Activated CD8-positive, alpha-beta T cell treated with anti-CD3 and anti-CD28 coated beads for 36 hours (primary cell): ENCODE measurements around the gene ZCCHC8. TPM values are rescaled to one million over a fixed set of nuclear protein-coding genes. Genes with fewer than 3 reads are reported as not detected.

Experiments used
- ATAC-seq: fragments of 200-7000 bp; cut with Tn5 transposase; one replicate; pipeline ENCODE4 v1.10.0; 2021; ENCODE audit warnings: mild to moderate bottlenecking, moderate library complexity
- CTCF ChIA-PET: fragments of 350-600 bp; sonication (Branson Sonifier 250); formaldehyde crosslinking; loops from one replicate; lab custom pipeline; 2021; ENCODE audit warnings: antibody characterized with exemption; lab: Charles Lee
- POLR2A ChIA-PET: fragments of 350-600 bp; sonication (Branson Sonifier 250); formaldehyde crosslinking; loops from one replicate; lab custom pipeline; 2021; ENCODE audit warnings: antibody characterized with exemption; lab: Charles Lee
- DNase-seq: peaks from one replicate; pipeline ENCODE4 v3.0.0-alpha.2; 2020
- H3K27ac Mint-ChIP-seq: one replicate; pipeline ENCODE4 v1.8.0; 2021; ENCODE audit warnings: mild to moderate bottlenecking, mixed read lengths
- H3K27me3 Mint-ChIP-seq: one replicate; pipeline ENCODE4 v1.8.0; 2021; ENCODE audit warnings: mixed read lengths
- H3K36me3 Mint-ChIP-seq: one replicate; pipeline ENCODE4 v1.8.0; 2021; ENCODE audit warnings: low read depth, mixed read lengths
- H3K4me1 Mint-ChIP-seq: one replicate; pipeline ENCODE4 v1.8.0; 2021; ENCODE audit warnings: low read depth, mixed read lengths
- H3K4me3 Mint-ChIP-seq: one replicate; pipeline ENCODE4 v1.8.0; 2021; ENCODE audit warnings: mild to moderate bottlenecking, moderate library complexity, mixed read lengths
- H3K9me3 Mint-ChIP-seq: one replicate; pipeline ENCODE4 v1.8.0; 2021; ENCODE audit warnings: mixed read lengths
- CTCF ChIP-seq: fragments of 200-600 bp; IDR thresholded peaks from one replicate; pipeline ENCODE4 v1.8.0; 2022; ENCODE audit warnings: antibody characterized with exemption, mild to moderate bottlenecking
- intact Hi-C: fragments of 100-400 bp; cut with micrococcal nuclease; formaldehyde crosslinking; loops from one replicate; pipeline ENCODE4 v1.10.0; 2022
- total RNA-seq, 2 experiments: library from RNA; stranded (reverse); gene quantifications; one replicate each; pipeline ENCODE4 v1.2.3, GENCODE V29; 2021

ZCCHC8 gene
- total RNA-seq, 2 experiments from 2014 or later: 28.0 to 28.5 TPM

- ChIA-PET CTCF (interaction anchor here (2.3 kb wide), 1 partner anchor 127 kb away, joined by 6 read pairs; no protein-coding TSS in a partner anchor), POLR2A (interaction anchor here (0.6 to 10.2 kb wide), 27 partner anchors 9 to 827 kb away, joined by 3 to 179 read pairs (median 4); partner anchors contain the start of genes DENR, DIABLO, HCAR1 and VPS33A)
- Mint-ChIP-seq H3K4me3 (no peak within 1 kb of the TSS), H3K27ac (no peak within 1 kb of the TSS), H3K4me1 (peaks cover 38% of the 10 kb centered on the region), H3K9me3 (no peaks in the 10 kb centered on the region), H3K36me3 (peaks cover 52% of the 10 kb centered on the region), H3K27me3 (no peaks in the 10 kb centered on the region)
- no peak for TF ChIP-seq CTCF
- ATAC-seq: peak; percentile 95
- peak; percentile 100 for DNase-seq
- intact Hi-C loops: no loop called here
Observed at GRCh38 chr12:122526683-122527477, 26.1 kb upstream of the ZCCHC8 start, which contains the start of the genes KNTC1 and RSRC2. KNTC1 (plus strand) TSS chr12:122527249; CDS start chr12:122530064, 2,815 bp downstream. RSRC2 (minus strand) TSS chr12:122526936; CDS start chr12:122526853, 83 bp downstream.

DNA sequence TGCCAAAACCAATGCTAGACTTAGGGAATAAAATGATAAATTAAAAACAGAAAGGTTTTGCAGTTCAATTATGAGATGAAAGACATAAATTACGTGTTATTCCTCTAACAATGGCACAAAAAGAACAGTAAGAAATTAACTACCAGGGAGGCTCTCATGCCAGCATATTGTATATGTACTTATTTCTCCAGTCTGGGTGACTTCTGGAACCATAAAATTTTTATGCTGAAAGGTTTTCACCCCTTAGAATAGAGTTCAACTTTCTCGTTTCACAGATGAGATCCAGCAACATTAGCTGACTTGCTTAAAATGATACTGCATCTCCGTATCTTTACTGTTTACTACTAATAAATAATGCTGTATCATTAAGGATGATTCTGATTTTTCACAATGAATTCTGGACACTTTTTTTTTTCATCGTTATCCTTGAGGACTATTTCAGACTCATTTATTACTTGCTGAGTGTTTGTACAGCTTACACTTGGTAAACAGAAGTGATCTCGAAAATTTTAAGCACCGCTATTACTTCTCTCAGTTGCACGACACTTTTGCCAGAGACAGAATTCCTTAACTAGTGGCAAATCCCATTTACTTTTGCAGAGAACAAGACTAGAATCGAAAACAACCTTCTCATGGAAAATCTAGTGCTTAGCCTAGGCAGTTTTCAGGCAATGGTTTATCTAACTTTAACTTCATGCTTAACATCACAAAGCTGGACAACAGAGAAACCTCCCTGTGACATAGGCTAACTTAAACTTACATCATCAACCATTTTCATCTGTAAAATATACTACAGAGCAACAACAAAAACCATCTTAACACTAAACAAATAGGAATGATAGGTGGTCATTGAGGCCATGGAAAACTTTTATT, 23.4 kb upstream of the ZCCHC8 start:
- Mint-ChIP-seq H3K27ac (peak overlapping the region; percentile 93), H3K4me1 (peaks cover 49% of the 10 kb centered on the region), H3K9me3 (no peaks in the 10 kb centered on the region), H3K27me3 (no peaks in the 10 kb centered on the region), H3K4me3 (peak overlapping the region; percentile 94), H3K36me3 (peaks cover 55% of the 10 kb centered on the region)
- POLR2A ChIA-PET: interaction anchor here (0.9 to 10.2 kb wide), 6 partner anchors 9 to 22 kb away, joined by 3 to 179 read pairs (median 4); partner anchors contain the start of gene ZCCHC8
- DNase-seq (no peak), ATAC-seq (no peak)
- CTCF ChIA-PET: interaction anchor here (1.1 kb wide), 1 partner anchor 23 kb away, joined by 3 read pairs; no protein-coding TSS in a partner anchor
- TF ChIP-seq CTCF: no peak
- intact Hi-C loops: no loop called here

- no peak for ATAC-seq
- H3K9me3 Mint-ChIP-seq: no peaks in the 10 kb centered on the region
- peak overlapping the region; percentile 94 for H3K4me3 Mint-ChIP-seq
- H3K36me3 Mint-ChIP-seq: peaks cover 63% of the 10 kb centered on the region
- DNase-seq: no peak
- peaks cover 50% of the 10 kb centered on the region for H3K4me1 Mint-ChIP-seq
- no peaks in the 10 kb centered on the region for H3K27me3 Mint-ChIP-seq
- H3K27ac Mint-ChIP-seq: peak overlapping the region; percentile 93
- ChIA-PET CTCF (interaction anchor here (1.3 to 1.6 kb wide), 3 partner anchors 10 to 18 kb away, joined by 3 to 4 read pairs (median 3); no protein-coding TSS in a partner anchor), POLR2A (interaction anchor here (0.9 to 10.2 kb wide), 6 partner anchors 9 to 32 kb away, joined by 3 to 179 read pairs (median 6); partner anchors contain the start of gene ZCCHC8)
- no peak for TF ChIP-seq CTCF
- intact Hi-C loops: no loop called here
Observed at GRCh38 chr12:122523280-122523679, 22.5 kb upstream of the ZCCHC8 start.

- Mint-ChIP-seq H3K27me3 (no peaks in the 10 kb centered on the region), H3K27ac (peak overlapping the region; percentile 68), H3K9me3 (no peaks in the 10 kb centered on the region), H3K4me3 (no peak overlapping the region), H3K4me1 (peaks cover 65% of the 10 kb centered on the region), H3K36me3 (peaks cover 85% of the 10 kb centered on the region)
- intact Hi-C loops: no loop called here
- TF ChIP-seq CTCF: no peak
- ChIA-PET CTCF (interaction anchor here (2.3 to 2.9 kb wide), 2 partner anchors 13 to 20 kb away, joined by 7 to 10 read pairs; partner anchors contain the start of gene ZCCHC8), POLR2A (interaction anchor here (1.0 to 10.2 kb wide), 6 partner anchors 9 to 128 kb away, joined by 3 to 179 read pairs (median 8); partner anchors contain the start of gene ZCCHC8)
- DNase-seq: no peak
- ATAC-seq: no peak
Observed at GRCh38 chr12:122520676-122521075, 19.9 kb upstream of the ZCCHC8 start.
